A673 (cell line): ENCODE measurements around the gene SULT1B1. TPM values are rescaled to one million over a fixed set of nuclear protein-coding genes. Genes with fewer than 3 reads are reported as not detected.

Experiments used
- BruUV-seq: library from RNA; stranded (reverse); fragments of 400-500 nt; replicated peaks from 2 replicates; lab custom pipeline; 2021; lab: Mats Ljungman, UMichigan
- CTCF ChIA-PET: fragments of 300-600 bp; sonication (Branson Sonifier 250); formaldehyde crosslinking; loops from one replicate; lab custom pipeline; 2022; ENCODE audit warnings: antibody characterized with exemption; lab: Charles Lee
- POLR2A ChIA-PET: fragments of 300-600 bp; sonication (Branson Sonifier 250); formaldehyde crosslinking; loops from one replicate; lab custom pipeline; 2022; ENCODE audit warnings: antibody characterized with exemption; ENCODE audit not compliant: low non-redundant PET; lab: Charles Lee
- DNase-seq: peaks from one replicate; pipeline ENCODE4 v3.0.0-alpha.2; 2015; ENCODE audit warnings: low spot score
- H3K27ac ChIP-seq: fragments of 200-600 bp; sonication (generic); 2 replicates; pipeline ENCODE4 v1.5.1; 2016; ENCODE audit warnings: mixed run types, low read depth, mild to moderate bottlenecking, mixed read lengths, antibody characterized with exemption, low read length; ENCODE audit not compliant: poor library complexity, severe bottlenecking
- H3K27me3 ChIP-seq: fragments of 200-600 bp; sonication (generic); replicated peaks from 2 replicates; pipeline ENCODE4 v1.6.1; 2017; ENCODE audit warnings: mixed run types, low read depth, mild to moderate bottlenecking, mixed read lengths, antibody characterized with exemption, low read length; ENCODE audit not compliant: insufficient read depth, poor library complexity
- H3K36me3 ChIP-seq: fragments of 200-600 bp; sonication (generic); 2 replicates; pipeline ENCODE4 v1.6.1; 2016; ENCODE audit warnings: mixed run types, mild to moderate bottlenecking, mixed read lengths, antibody characterized with exemption, low read length; ENCODE audit not compliant: insufficient read depth, poor library complexity, severe bottlenecking
- H3K4me1 ChIP-seq: fragments of 200-600 bp; sonication (generic); 2 replicates; pipeline ENCODE4 v1.6.1; 2017; ENCODE audit warnings: mixed run types, mild to moderate bottlenecking, mixed read lengths, antibody characterized with exemption, low read length; ENCODE audit not compliant: insufficient read depth, poor library complexity, severe bottlenecking
- H3K4me3 ChIP-seq: fragments of 200-600 bp; sonication (generic); 2 replicates; pipeline ENCODE4 v1.5.1; 2016; ENCODE audit warnings: low read depth, mixed run types, mild to moderate bottlenecking, mixed read lengths, low read length; ENCODE audit not compliant: poor library complexity, severe bottlenecking
- H3K9me3 ChIP-seq: fragments of 200-600 bp; sonication (generic); 2 replicates; pipeline ENCODE4 v1.6.1; 2016; ENCODE audit warnings: mixed run types, low read depth, mild to moderate bottlenecking, mixed read lengths, antibody characterized with exemption, low read length; ENCODE audit not compliant: poor library complexity, severe bottlenecking
- EZH2 ChIP-seq: fragments of 200-600 bp; sonication (generic); IDR thresholded peaks from 2 replicates; pipeline ENCODE4 v1.6.1; 2017; ENCODE audit warnings: borderline replicate concordance, low read depth, mild to moderate bottlenecking, mixed read lengths, antibody characterized with exemption, low read length; ENCODE audit not compliant: poor library complexity, severe bottlenecking
- intact Hi-C: fragments of 100-400 bp; cut with micrococcal nuclease; formaldehyde crosslinking; loops from one replicate; pipeline ENCODE4 v1.10.0; 2022; ENCODE audit not compliant: unreplicated experiment
- total RNA-seq: library from RNA; stranded (reverse); gene quantifications from 2 replicates; pipeline ENCODE4 v1.2.3, GENCODE V29; 2021
- TF ChIP-seq, protein P1 (sequence below): fragments of 300-800, 200-600 bp; sonication (generic); conservative IDR thresholded peaks from 2 replicates; pipeline ENCODE4 v1.5.1; 2017; ENCODE audit warnings: low read depth, mild to moderate bottlenecking, antibody characterized with exemption, low read length, moderate library complexity, mixed read lengths

SULT1B1 gene
- total RNA-seq, 1 experiment from 2014 or later = 1.8 TPM

DNA sequence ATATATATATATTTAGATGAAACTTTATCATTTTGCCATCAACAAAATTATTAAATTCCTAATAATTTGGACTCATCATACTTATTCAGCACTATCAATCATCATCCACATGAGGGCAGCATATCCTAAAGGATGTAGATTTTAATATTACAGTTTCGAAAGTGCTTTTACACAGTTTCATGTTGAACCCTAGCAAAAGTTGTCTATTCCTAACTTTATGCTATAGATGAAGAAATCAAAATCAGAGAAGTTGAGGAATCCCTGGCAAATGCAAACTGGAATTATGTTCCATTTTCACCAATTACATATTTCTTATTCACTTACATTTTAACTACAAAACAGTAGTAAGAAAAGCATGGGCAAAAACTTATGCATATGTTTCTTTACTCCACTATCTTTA lies 70.8 kb downstream of the SULT1B1 start:
- no peaks in the 10 kb centered on the region for H3K36me3 ChIP-seq
- H3K27me3 ChIP-seq = no peaks in the 10 kb centered on the region
- TF ChIP-seq, protein P1, sequence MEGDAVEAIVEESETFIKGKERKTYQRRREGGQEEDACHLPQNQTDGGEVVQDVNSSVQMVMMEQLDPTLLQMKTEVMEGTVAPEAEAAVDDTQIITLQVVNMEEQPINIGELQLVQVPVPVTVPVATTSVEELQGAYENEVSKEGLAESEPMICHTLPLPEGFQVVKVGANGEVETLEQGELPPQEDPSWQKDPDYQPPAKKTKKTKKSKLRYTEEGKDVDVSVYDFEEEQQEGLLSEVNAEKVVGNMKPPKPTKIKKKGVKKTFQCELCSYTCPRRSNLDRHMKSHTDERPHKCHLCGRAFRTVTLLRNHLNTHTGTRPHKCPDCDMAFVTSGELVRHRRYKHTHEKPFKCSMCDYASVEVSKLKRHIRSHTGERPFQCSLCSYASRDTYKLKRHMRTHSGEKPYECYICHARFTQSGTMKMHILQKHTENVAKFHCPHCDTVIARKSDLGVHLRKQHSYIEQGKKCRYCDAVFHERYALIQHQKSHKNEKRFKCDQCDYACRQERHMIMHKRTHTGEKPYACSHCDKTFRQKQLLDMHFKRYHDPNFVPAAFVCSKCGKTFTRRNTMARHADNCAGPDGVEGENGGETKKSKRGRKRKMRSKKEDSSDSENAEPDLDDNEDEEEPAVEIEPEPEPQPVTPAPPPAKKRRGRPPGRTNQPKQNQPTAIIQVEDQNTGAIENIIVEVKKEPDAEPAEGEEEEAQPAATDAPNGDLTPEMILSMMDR = peak; percentile 49; the same call in 1 of the 2 replicates
- TF ChIP-seq EZH2 = no peak
- POLR2A ChIA-PET = no interaction called here
- H3K9me3 ChIP-seq = no peaks in the 10 kb centered on the region
- H3K27ac ChIP-seq = no peak overlapping the region
- CTCF ChIA-PET = interaction anchor here (1.4 kb wide), 1 partner anchor 134 kb away, joined by 4 read pairs; no protein-coding TSS in a partner anchor
- H3K4me1 ChIP-seq = no peaks in the 10 kb centered on the region
- intact Hi-C loops = loop anchor here (1.0 to 10.0 kb wide), 3 partner anchors 192 to 825 kb away; partner anchors contain the start of gene AMTN
- no peak overlapping the region for H3K4me3 ChIP-seq
- peak; percentile 58 for DNase-seq
- BruUV-seq = no TSS peak

DNA sequence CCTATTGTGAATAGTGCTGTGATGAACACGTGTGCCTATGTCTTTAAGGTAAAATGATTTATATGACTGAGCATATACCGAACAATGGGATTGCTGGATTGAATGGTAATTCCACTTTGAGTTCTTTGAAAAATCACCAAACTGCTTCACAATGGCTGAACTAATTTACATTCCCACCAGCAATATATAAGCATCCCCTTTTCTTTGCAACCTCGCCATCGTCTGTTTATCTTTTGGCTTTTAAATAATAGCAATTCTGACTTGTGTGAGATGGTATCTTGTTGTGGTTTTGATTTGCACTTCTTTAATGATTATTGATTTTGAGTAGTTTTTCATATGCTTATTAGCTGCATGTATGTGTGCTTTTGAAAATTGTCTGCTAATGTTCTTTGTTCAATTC lies 75.6 kb downstream of the SULT1B1 start:
- intact Hi-C loops = loop anchor here (10.0 kb wide), 1 partner anchor 830 kb away; the partner anchor contains the start of gene AMTN
- Histone ChIP-seq H3K4me3 (no peak overlapping the region), H3K27ac (no peak overlapping the region), H3K27me3 (no peaks in the 10 kb centered on the region), H3K36me3 (no peaks in the 10 kb centered on the region), H3K4me1 (no peaks in the 10 kb centered on the region), H3K9me3 (no peaks in the 10 kb centered on the region)
- ChIA-PET POLR2A (no interaction called here), CTCF (no interaction called here)
- no TSS peak for BruUV-seq
- no peak for DNase-seq
- TF ChIP-seq, protein P1 = no peak
- no peak for TF ChIP-seq EZH2

Other genes with a start within 250 kb of the SULT1B1 start
- gene UGT2A2, start 121.0 kb downstream of the SULT1B1 start, total RNA-seq = not detected in 2 replicates
- gene UGT2A1, start 107.4 kb downstream of the SULT1B1 start, total RNA-seq = not detected in 2 replicates
- gene SULT1E1, start 99.5 kb upstream of the SULT1B1 start, total RNA-seq = 13.4 and 16.0 TPM in 2 replicates
- gene CSN1S1, start 170.4 kb upstream of the SULT1B1 start, total RNA-seq = not detected in 2 replicates
- gene CSN2, start 205.1 kb upstream of the SULT1B1 start, total RNA-seq = not detected in 2 replicates
- not detected in 2 replicates for gene STATH, start 235.3 kb upstream of the SULT1B1 start, total RNA-seq